Tibial artery (tissue), 4 donors: ENCODE data around the gene ME1.

Experiments used
- DNase-seq, 2 donors: peaks; one replicate each; pipeline ENCODE4 v3.0.0-alpha.2; 2019
- H3K27ac ChIP-seq, 2 donors: fragments of 200-600 bp; sonication (generic) in 1 of 2; 1 replicate in 1 of 2; 2 replicates in 1 of 2; pipeline ENCODE4 v1.5.1; 2018 to 2019; ENCODE audit warnings: mild to moderate bottlenecking in 1 of 2
- H3K27me3 ChIP-seq, 2 donors: fragments of 200-600 bp; sonication (generic) in 1 of 2; one replicate each; pipeline versions ENCODE4 v1.5.1 to v1.6.0; 2016 to 2019
- H3K36me3 ChIP-seq, 3 donors: fragments of 200-600 bp; sonication (generic) in 2 of 3; one replicate each; pipeline ENCODE4 v1.5.1; 2016 to 2019; ENCODE audit warnings: mild to moderate bottlenecking in 2 of 3
- H3K4me1 ChIP-seq, 4 donors: fragments of 200-600 bp; sonication (generic) in 2 of 4; 1 replicate in 3 of 4; 2 replicates in 1 of 4; pipeline ENCODE4 v1.5.1; 2016 to 2019
- H3K4me3 ChIP-seq, 2 donors: fragments of 200-600 bp; sonication (generic) in 1 of 2; 1 replicate in 1 of 2; 2 replicates in 1 of 2; pipeline ENCODE4 v1.5.1; 2018 to 2019; ENCODE audit warnings: mild to moderate bottlenecking in 2 of 2
- H3K9me3 ChIP-seq, 3 donors: fragments of 200-600 bp; sonication (generic) in 1 of 3; one replicate each; pipeline ENCODE4 v1.5.1; 2016 to 2019
- intact Hi-C: fragments of 100-400 bp; cut with DNase I; formaldehyde crosslinking; loops from one replicate; pipeline ENCODE4 v1.15.0; 2023; ENCODE audit warnings: low total_unique reads
- TF ChIP-seq, protein P1 (sequence below), 2 experiments: fragments of 200-600 bp in 1 of 2; fragments of 450-650 bp in 1 of 2; IDR thresholded peaks; one replicate each; pipeline ENCODE4 v1.5.1; 2017 to 2019; ENCODE audit warnings: antibody characterized with exemption in 2 of 2, mild to moderate bottlenecking in 1 of 2, moderate library complexity in 1 of 2

Gene ME1

DNA sequence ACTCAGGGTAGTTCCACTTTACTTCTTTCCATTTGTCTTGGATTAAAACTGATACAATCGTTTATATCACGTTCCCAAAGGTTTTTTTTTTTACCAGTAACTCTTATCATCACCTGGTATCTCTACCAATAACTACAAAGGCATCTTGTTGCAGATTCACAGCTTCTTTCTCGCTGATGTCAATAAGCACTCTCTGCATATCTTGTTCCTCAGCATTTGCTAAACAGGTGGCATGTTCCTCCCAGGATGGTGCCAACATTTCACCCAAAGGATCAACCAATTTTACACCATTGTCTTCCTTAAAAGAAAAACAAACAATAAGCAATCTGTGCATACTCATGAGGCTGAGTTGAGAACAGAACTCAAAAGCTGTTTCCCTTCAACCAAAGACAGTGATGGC, 242.3 kb downstream of the ME1 start:
- Histone ChIP-seq H3K9me3 (no peaks in the 10 kb centered on the region), H3K36me3 (peaks cover 8 to 47% (median 17%) of the 10 kb centered on the region in 3 donors), H3K27ac (no peak overlapping the region), H3K4me3 (no peak overlapping the region), H3K27me3 (no peaks in the 10 kb centered on the region), H3K4me1 (peaks cover 0 to 26% (median 9%) of the 10 kb centered on the region in 4 donors)
- TF ChIP-seq, protein P1, sequence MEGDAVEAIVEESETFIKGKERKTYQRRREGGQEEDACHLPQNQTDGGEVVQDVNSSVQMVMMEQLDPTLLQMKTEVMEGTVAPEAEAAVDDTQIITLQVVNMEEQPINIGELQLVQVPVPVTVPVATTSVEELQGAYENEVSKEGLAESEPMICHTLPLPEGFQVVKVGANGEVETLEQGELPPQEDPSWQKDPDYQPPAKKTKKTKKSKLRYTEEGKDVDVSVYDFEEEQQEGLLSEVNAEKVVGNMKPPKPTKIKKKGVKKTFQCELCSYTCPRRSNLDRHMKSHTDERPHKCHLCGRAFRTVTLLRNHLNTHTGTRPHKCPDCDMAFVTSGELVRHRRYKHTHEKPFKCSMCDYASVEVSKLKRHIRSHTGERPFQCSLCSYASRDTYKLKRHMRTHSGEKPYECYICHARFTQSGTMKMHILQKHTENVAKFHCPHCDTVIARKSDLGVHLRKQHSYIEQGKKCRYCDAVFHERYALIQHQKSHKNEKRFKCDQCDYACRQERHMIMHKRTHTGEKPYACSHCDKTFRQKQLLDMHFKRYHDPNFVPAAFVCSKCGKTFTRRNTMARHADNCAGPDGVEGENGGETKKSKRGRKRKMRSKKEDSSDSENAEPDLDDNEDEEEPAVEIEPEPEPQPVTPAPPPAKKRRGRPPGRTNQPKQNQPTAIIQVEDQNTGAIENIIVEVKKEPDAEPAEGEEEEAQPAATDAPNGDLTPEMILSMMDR (IDR thresholded peaks at IDR 0.05) = no peak
- intact Hi-C loops = no loop called here
- DNase-seq = no peak

DNA sequence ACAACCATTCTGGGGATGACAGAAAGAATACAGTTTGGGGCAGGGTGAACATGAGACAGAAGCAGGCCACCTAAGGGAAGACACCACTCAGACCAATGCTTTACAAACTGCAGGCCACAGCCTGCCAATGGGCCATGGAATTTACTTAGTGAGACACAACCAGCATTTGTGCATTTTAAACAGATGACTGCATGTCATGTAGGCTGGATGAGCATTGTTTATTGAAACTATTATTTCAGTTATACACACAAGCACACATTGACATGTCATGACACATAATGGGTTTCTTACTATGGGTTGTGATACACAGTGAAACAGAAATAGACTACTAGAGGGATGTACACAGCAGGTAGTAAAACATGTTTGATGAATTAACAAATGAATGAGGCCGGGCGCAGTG, 245.8 kb downstream of the ME1 start:
- intact Hi-C loops = no loop called here
- Histone ChIP-seq H3K36me3 (peaks cover 32 to 63% (median 40%) of the 10 kb centered on the region in 3 donors), H3K27me3 (no peaks in the 10 kb centered on the region), H3K4me1 (peaks cover 0 to 4% (median 0%) of the 10 kb centered on the region in 4 donors), H3K27ac (no peak overlapping the region), H3K9me3 (no peaks in the 10 kb centered on the region), H3K4me3 (no peak overlapping the region)
- DNase-seq = no peak
- TF ChIP-seq, protein P1 (IDR thresholded peaks at IDR 0.05) = no peak

DNA sequence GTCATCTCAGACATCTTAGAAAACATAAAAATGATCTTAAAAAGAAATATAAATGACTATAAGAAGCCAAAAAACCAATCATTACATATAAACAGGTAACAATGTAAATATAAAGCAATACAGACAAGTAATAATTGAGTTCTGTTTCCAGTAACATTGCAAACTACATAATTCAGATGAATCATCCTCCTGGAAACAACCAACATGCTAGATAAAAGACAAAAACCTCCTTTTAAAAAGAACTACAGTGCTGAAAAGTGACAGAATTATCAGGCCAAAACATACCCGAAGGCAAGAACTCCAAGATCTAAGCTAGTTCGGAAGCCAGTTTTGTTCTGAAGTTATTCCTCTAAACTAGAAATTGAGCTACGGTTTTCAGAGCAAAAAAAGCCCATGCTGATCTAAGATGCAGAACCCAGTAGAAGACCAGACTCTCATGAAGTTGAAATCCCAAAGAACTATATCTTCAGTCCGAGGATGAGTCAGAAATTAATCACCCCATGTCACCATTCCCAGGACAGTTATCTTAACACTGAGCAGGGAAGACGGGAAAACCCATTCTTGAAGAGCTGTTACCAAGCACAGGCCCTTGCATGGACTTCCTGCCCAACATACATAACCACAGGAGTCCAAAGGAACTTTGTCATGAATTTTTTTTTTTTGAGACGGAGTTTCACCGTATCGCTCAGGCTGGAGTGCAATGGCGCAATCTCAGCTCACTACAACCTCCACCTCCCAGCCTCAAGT, 247.6 kb downstream of the ME1 start:
- no peak for DNase-seq
- H3K27ac ChIP-seq = no peak overlapping the region
- no peaks in the 10 kb centered on the region for H3K9me3 ChIP-seq
- H3K4me1 ChIP-seq = no peaks in the 10 kb centered on the region
- no peak overlapping the region for H3K4me3 ChIP-seq
- TF ChIP-seq, protein P1 (IDR thresholded peaks at IDR 0.05) = no peak
- peaks cover 32 to 66% (median 51%) of the 10 kb centered on the region in 3 donors for H3K36me3 ChIP-seq
- intact Hi-C loops = no loop called here
- no peaks in the 10 kb centered on the region for H3K27me3 ChIP-seq

DNA sequence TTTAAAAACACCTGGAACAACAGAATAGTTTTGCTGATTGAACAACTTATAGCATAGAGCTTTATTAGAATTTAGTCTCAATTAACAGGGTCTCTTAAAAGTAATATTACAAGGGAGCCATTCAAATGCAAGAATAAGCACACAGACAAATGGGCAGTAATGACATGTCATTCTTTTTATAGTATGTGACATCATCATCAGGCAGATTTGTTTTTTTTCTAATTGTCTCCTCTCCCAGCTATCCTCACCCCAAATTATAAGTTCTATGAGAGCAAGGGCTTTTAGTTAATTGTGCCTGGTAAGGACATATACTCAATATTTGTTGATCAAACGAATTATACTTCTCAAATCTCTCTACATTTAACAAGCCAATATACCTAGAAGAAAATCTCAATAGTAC, 248.7 kb downstream of the ME1 start:
- Histone ChIP-seq H3K9me3 (no peaks in the 10 kb centered on the region), H3K4me1 (no peaks in the 10 kb centered on the region), H3K4me3 (no peak overlapping the region), H3K36me3 (peaks cover 32 to 66% (median 61%) of the 10 kb centered on the region in 3 donors), H3K27me3 (no peaks in the 10 kb centered on the region), H3K27ac (no peak overlapping the region)
- DNase-seq = no peak
- intact Hi-C loops = no loop called here
- TF ChIP-seq, protein P1 (IDR thresholded peaks at IDR 0.05) = no peak

DNA sequence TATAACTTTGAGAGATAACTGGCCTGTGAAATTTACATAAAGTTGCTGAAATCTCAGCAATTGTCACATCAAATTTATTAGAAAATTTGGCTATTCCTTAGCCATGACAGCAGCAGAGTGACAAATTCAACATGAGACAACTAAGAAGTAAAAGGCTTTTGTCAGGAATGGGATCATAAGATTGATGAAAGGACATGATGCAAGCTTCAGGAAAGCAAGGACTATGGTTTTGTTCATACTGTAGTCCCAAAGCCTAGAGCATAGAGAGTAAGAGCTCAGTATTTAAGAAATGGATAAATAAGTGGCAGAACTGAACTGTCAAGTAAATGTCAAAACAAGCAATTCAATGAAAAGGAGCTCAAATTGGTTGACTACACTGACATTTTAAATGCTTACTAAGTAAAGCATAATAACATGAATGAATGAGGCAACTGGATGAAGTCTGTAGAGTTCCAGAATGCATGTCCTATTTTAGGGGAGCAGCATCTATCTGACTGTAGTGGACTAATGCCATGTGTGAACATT, 250.4 kb downstream of the ME1 start:
- no peaks in the 10 kb centered on the region for H3K9me3 ChIP-seq
- no peaks in the 10 kb centered on the region for H3K4me1 ChIP-seq
- no peaks in the 10 kb centered on the region for H3K27me3 ChIP-seq
- H3K36me3 ChIP-seq = peaks cover 38 to 65% (median 55%) of the 10 kb centered on the region in 3 donors
- TF ChIP-seq, protein P1 (IDR thresholded peaks at IDR 0.05) = no peak
- intact Hi-C loops = no loop called here
- no peak for DNase-seq
- H3K4me3 ChIP-seq = no peak overlapping the region
- H3K27ac ChIP-seq = no peak overlapping the region
